Stimulated activated CD4-positive, alpha-beta T cell treated with anti-CD3 and anti-CD28 coated beads, Interleukin-4, amount 100 ng/mL, for 1 hour (primary cell): ENCODE results near the gene HSPE1.
"Not testable (repeated sequence)": the region's sequence is repeated elsewhere in the genome, so short reads cannot be mapped to it uniquely, and the experiment has no call there.

Source experiments
- DNase-seq: peaks from one replicate; pipeline ENCODE4 v3.0.0-alpha.2; 2020

Gene HSPE1

GRCh38 chr2:197498937-197499593, 1.1 kb upstream of the HSPE1 start:
- peak; percentile 52 for DNase-seq

GRCh38 chr2:197500503-197501131, 438 bp downstream of the HSPE1 start:
- DNase-seq: no peak

GRCh38 chr2:197502201-197502600, 2.0 kb downstream of the HSPE1 start:
- DNase-seq: no peak

- no peak for DNase-seq
These were observed 2.5 kb downstream of the HSPE1 start for GRCh38 chr2:197502685-197503084.

GRCh38 chr2:197504000-197504399, 3.8 kb downstream of the HSPE1 start:
- no peak for DNase-seq

- DNase-seq: no peak
These were observed 4.3 kb downstream of the HSPE1 start for GRCh38 chr2:197504512-197504911.

GRCh38 chr2:197506658-197507057, 6.5 kb downstream of the HSPE1 start:
- no peak for DNase-seq

- DNase-seq: no peak
These were observed 13.7 kb downstream of the HSPE1 start for GRCh38 chr2:197513915-197514314.

- no peak for DNase-seq
These were observed 14.6 kb downstream of the HSPE1 start for GRCh38 chr2:197514754-197515153.

GRCh38 chr2:197515315-197515738, 15.1 kb downstream of the HSPE1 start:
- DNase-seq: no peak

GRCh38 chr2:197515739-197516392, 15.7 kb downstream of the HSPE1 start, which contains the start of gene MOB4:
MOB4 (plus strand) TSS chr2:197516066; CDS start chr2:197516087, 21 bp downstream.
- peak; percentile 95 for DNase-seq

GRCh38 chr2:197516393-197516761, 16.2 kb downstream of the HSPE1 start:
- DNase-seq: peak; percentile 18

GRCh38 chr2:197517150-197517549, 17.0 kb downstream of the HSPE1 start:
- no peak for DNase-seq

GRCh38 chr2:197538412-197538811, 38.2 kb downstream of the HSPE1 start:
- no peak for DNase-seq

- DNase-seq: no peak
These were observed 39.6 kb downstream of the HSPE1 start for GRCh38 chr2:197539734-197540133.

- DNase-seq: no peak
These were observed 43.0 kb downstream of the HSPE1 start for GRCh38 chr2:197543206-197543605.

GRCh38 chr2:197547163-197547900, 47.2 kb downstream of the HSPE1 start:
- no peak for DNase-seq

GRCh38 chr2:197548582-197548981, 48.4 kb downstream of the HSPE1 start:
- no peak for DNase-seq

- DNase-seq: not testable (repeated sequence)
These were observed 51.1 kb downstream of the HSPE1 start for GRCh38 chr2:197551260-197551659.
